Left ventricle myocardium inferior (tissue), 1 donor: ENCODE results near the gene NAE1. TPM values are rescaled to one million over a fixed set of nuclear protein-coding genes. Genes with fewer than 3 reads are reported as not detected.

Experiments
- DNase-seq: peaks from one replicate; pipeline ENCODE4 v3.0.0-alpha.2; 2020
- H3K27ac ChIP-seq: fragments of 200-600 bp; replicated peaks from 2 replicates; pipeline ENCODE4 v1.8.0; 2021
- H3K27me3 ChIP-seq: fragments of 200-600 bp; 2 replicates; pipeline ENCODE4 v1.8.0; 2021; ENCODE audit warnings: low read depth
- H3K36me3 ChIP-seq: fragments of 200-600 bp; 2 replicates; pipeline ENCODE4 v1.8.0; 2021
- H3K4me1 ChIP-seq: fragments of 200-600 bp; 2 replicates; pipeline ENCODE4 v1.8.0; 2021
- H3K4me3 ChIP-seq: fragments of 200-600 bp; 2 replicates; pipeline ENCODE4 v1.8.0; 2021; ENCODE audit warnings: mild to moderate bottlenecking, moderate library complexity
- H3K9me3 ChIP-seq: fragments of 200-600 bp; replicated peaks from 2 replicates; pipeline ENCODE4 v1.8.0; 2021
- intact Hi-C: fragments of 100-400 bp; cut with micrococcal nuclease; formaldehyde crosslinking; loops from one replicate; pipeline ENCODE4 v1.11.0; 2022
- total RNA-seq: library from RNA; stranded (reverse); fragmentation: NEBNext Ultra II Directional; extraction: Animal tissue kit (Norgen Biotek cat#: 25700); gene quantifications from one replicate; pipeline ENCODE4 v1.2.1, GENCODE V29; 2021
- TF ChIP-seq, protein P1 (sequence below): fragments of 200-600 bp; IDR thresholded peaks from 2 replicates; pipeline ENCODE4 v1.8.0; 2021; ENCODE audit warnings: antibody characterized with exemption, mild to moderate bottlenecking, borderline replicate concordance
- donor health status: DM: no; HTN: yes; CAD: no; lungs with severe emphysema.

NAE1 gene
- total RNA-seq, 1 donor from 2014 or later = 28.4 TPM

DNA sequence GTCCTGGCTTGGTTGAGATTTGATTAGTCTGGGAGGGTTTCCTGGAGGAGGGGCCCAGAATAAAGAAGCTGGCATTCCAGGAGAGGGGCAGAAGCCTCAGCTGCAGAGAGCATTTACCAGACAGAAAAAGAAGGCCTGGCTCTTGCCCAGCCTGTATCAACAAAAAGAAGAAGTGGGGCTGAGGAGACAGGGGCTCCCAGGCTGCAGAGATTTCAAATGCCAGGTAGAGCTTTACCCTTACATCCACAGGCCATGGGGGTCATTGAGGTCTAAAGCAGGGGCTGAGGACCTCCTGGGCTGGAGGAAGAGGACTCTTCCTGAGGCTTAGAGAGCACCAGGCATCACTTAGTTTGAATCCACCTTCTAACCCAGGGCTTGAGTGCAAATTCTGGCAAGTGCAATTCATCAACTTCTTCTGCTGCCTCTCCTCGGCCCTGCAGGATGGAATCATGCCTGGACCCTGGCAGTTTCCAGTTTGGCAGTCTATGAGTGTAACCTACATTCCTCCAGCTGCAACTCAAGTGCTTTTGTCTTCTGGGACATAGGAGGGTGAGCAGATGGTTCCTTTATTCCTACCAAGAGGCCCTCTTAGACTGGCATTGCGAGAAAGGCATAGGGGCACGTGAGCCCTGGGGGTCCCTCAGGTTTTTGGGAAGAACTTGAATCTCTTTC lies 28.8 kb upstream of the NAE1 start:
- H3K27ac ChIP-seq = peak overlapping the region; percentile 8
- peaks cover 12% of the 10 kb centered on the region for H3K4me1 ChIP-seq
- intact Hi-C loops = loop anchor here (10.0 kb wide), 1 partner anchor 135 kb away; no protein-coding TSS in a partner anchor

DNA sequence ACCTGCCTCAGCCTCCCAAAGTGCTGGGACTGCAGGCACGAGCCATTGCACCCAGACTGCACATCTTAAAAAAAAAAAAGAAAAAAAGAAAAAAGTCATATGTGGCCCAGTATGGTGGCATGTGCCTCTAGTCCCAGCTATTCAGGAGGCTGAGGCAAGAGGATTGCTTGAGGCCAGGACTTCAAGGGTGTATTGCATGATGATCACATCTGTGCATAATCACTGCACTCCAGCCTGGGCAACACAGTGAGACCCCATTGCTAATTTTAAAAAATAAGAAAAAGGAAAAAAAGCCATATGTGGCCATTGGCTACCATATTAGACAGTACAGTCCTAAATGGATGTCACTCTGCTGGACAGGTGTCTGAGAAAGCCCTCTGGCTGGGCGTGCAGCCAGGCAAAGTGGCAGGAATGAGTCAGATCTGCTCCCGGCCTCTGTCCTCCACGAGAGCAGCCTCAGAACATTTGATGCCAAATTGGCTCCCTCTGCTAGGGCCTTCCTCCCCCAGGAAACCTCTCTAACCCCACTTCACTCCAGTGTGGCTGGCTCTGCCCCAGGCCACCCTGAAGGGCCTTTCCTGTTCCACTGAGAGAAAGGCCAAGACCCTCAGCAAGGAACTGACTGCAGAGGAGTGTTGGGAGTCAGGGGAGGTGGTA lies 28.1 kb upstream of the NAE1 start:
- Histone ChIP-seq H3K36me3 (no peaks in the 10 kb centered on the region), H3K4me1 (peaks cover 12% of the 10 kb centered on the region), H3K27ac (peak overlapping the region; percentile 8), H3K27me3 (no peaks in the 10 kb centered on the region), H3K9me3 (no peaks in the 10 kb centered on the region), H3K4me3 (no peak overlapping the region)
- intact Hi-C loops = no loop called here
- TF ChIP-seq, protein P1, sequence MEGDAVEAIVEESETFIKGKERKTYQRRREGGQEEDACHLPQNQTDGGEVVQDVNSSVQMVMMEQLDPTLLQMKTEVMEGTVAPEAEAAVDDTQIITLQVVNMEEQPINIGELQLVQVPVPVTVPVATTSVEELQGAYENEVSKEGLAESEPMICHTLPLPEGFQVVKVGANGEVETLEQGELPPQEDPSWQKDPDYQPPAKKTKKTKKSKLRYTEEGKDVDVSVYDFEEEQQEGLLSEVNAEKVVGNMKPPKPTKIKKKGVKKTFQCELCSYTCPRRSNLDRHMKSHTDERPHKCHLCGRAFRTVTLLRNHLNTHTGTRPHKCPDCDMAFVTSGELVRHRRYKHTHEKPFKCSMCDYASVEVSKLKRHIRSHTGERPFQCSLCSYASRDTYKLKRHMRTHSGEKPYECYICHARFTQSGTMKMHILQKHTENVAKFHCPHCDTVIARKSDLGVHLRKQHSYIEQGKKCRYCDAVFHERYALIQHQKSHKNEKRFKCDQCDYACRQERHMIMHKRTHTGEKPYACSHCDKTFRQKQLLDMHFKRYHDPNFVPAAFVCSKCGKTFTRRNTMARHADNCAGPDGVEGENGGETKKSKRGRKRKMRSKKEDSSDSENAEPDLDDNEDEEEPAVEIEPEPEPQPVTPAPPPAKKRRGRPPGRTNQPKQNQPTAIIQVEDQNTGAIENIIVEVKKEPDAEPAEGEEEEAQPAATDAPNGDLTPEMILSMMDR = no peak
- DNase-seq = peak; percentile 71

More for the DNA sequence above, 28.8 kb upstream of the NAE1 start:
- H3K27me3 ChIP-seq = no peaks in the 10 kb centered on the region
- no peak for DNase-seq
- TF ChIP-seq, protein P1 = no peak
- H3K36me3 ChIP-seq = no peaks in the 10 kb centered on the region
- H3K4me3 ChIP-seq = no peak overlapping the region
- H3K9me3 ChIP-seq = no peaks in the 10 kb centered on the region

- Histone ChIP-seq H3K27me3 (no peaks in the 10 kb centered on the region), H3K4me1 (peaks cover 12% of the 10 kb centered on the region), H3K36me3 (no peaks in the 10 kb centered on the region), H3K9me3 (no peaks in the 10 kb centered on the region), H3K27ac (no peak overlapping the region), H3K4me3 (no peak overlapping the region)
- intact Hi-C loops = no loop called here
- no peak for DNase-seq
- TF ChIP-seq, protein P1 = no peak
Measured at GRCh38 chr16:66857437-66857836, 26.7 kb upstream of the NAE1 start.

- intact Hi-C loops = no loop called here
- TF ChIP-seq, protein P1 = no peak
Measured at GRCh38 chr16:66856801-66857200, 26.0 kb upstream of the NAE1 start.

GRCh38 chr16:66856184-66856730 lies 25.5 kb upstream of the NAE1 start:
- H3K36me3 ChIP-seq = no peaks in the 10 kb centered on the region
- no peak for DNase-seq
- TF ChIP-seq, protein P1 = no peak

More at GRCh38 chr16:66856801-66857200, 26.0 kb upstream of the NAE1 start:
- Histone ChIP-seq H3K4me1 (peaks cover 12% of the 10 kb centered on the region), H3K27ac (no peak overlapping the region), H3K36me3 (no peaks in the 10 kb centered on the region), H3K27me3 (no peaks in the 10 kb centered on the region), H3K4me3 (no peak overlapping the region), H3K9me3 (no peaks in the 10 kb centered on the region)
- no peak for DNase-seq

More at GRCh38 chr16:66856184-66856730, 25.5 kb upstream of the NAE1 start:
- no peaks in the 10 kb centered on the region for H3K9me3 ChIP-seq
- H3K4me3 ChIP-seq = no peak overlapping the region
- H3K4me1 ChIP-seq = peaks cover 12% of the 10 kb centered on the region
- no peaks in the 10 kb centered on the region for H3K27me3 ChIP-seq
- H3K27ac ChIP-seq = no peak overlapping the region
- intact Hi-C loops = no loop called here
